Natural killer cell (primary cell): ENCODE data around the gene FAM227B. TPM values are rescaled to one million over a fixed set of nuclear protein-coding genes. Genes with fewer than 3 reads are reported as not detected.
A peak's percentile ranks its signal among the peaks of the same experiment; 100 is the strongest.
"Not testable (repeated sequence)": the region's sequence is repeated elsewhere in the genome, so short reads cannot be mapped to it uniquely, and the experiment has no call there.

Experiments used
- ATAC-seq, 3 donors: fragments of 150-1000 bp in 2 of 3; fragments of 200-7000 bp in 1 of 3; cut with Tn5 transposase; 1 replicate in 1 of 3; 2 replicates in 2 of 3; pipeline ENCODE4 v1.10.0; 2021; ENCODE audit warnings: mild to moderate bottlenecking in 2 of 3, moderate library complexity in 2 of 3
- DNase-seq, 2 donors: peaks; one replicate each; pipeline versions ENCODE4 v3.0.0 to v3.0.0-alpha.2; 2013 to 2021; ENCODE audit warnings: mixed read lengths in 1 of 2
- H3K27ac ChIP-seq: one replicate; pipeline ENCODE4 v1.5.1; 2013; ENCODE audit warnings: mild to moderate bottlenecking, low read length
- H3K27me3 ChIP-seq: one replicate; pipeline ENCODE4 v1.6.1; 2013; ENCODE audit warnings: low read length; ENCODE audit not compliant: control insufficient read depth, insufficient read depth
- H3K36me3 ChIP-seq: one replicate; pipeline ENCODE4 v1.6.1; 2013; ENCODE audit warnings: low read length; ENCODE audit not compliant: control insufficient read depth, insufficient read depth
- H3K4me1 ChIP-seq: one replicate; pipeline ENCODE4 v1.6.1; 2013; ENCODE audit warnings: low read length; ENCODE audit not compliant: control insufficient read depth, insufficient read depth
- H3K4me3 ChIP-seq: one replicate; pipeline ENCODE4 v1.5.1; 2013; ENCODE audit warnings: low read length
- H3K9me3 ChIP-seq: one replicate; pipeline ENCODE4 v1.6.1; 2013; ENCODE audit warnings: low read length; ENCODE audit not compliant: control insufficient read depth, insufficient read depth
- H3K27ac Mint-ChIP-seq, 2 donors: one replicate each; pipeline ENCODE4 v1.8.0; 2022; ENCODE audit warnings: mild to moderate bottlenecking in 2 of 2, mixed read lengths in 2 of 2, moderate library complexity in 1 of 2
- H3K27me3 Mint-ChIP-seq, 2 donors: one replicate each; pipeline ENCODE4 v1.8.0; 2022; ENCODE audit warnings: low read depth in 2 of 2, mixed read lengths in 2 of 2
- H3K36me3 Mint-ChIP-seq: one replicate; pipeline ENCODE4 v1.8.0; 2022; ENCODE audit warnings: mixed read lengths
- H3K4me1 Mint-ChIP-seq, 2 donors: one replicate each; pipeline ENCODE4 v1.8.0; 2022; ENCODE audit warnings: mixed read lengths in 2 of 2
- H3K4me3 Mint-ChIP-seq: one replicate; pipeline ENCODE4 v1.8.0; 2022; ENCODE audit warnings: mild to moderate bottlenecking, moderate library complexity, mixed read lengths
- H3K9me3 Mint-ChIP-seq, 2 donors: one replicate each; pipeline ENCODE4 v1.8.0; 2022; ENCODE audit warnings: mixed read lengths in 2 of 2
- WGBS: methylation state at CpG from one replicate; pipeline ENCODE4 v1.1.7; 2013; ENCODE audit warnings: missing lambda C conversion rate; ENCODE audit not compliant: insufficient coverage; 5-methylcytosine and 5-hydroxymethylcytosine counted together
- intact Hi-C: fragments of 100-400 bp; cut with micrococcal nuclease; formaldehyde crosslinking; loops from one replicate; pipeline ENCODE4 v1.14.2; 2022
- total RNA-seq, 4 donors: library from RNA; stranded (reverse); fragments of 120-200 nt in 1 of 4; gene quantifications; one replicate each; pipeline versions ENCODE4 v1.2.3 to v1.2.4, GENCODE V29; 2013 to 2022
- TF ChIP-seq, protein P1 (sequence below): fragments of 200-600 bp; IDR thresholded peaks from one replicate; pipeline ENCODE4 v1.8.0; 2022; ENCODE audit warnings: antibody characterized with exemption

FAM227B gene
- total RNA-seq, 3 donors from 2014 or later (not counting 1 experiment from before 2014, with no cell fraction given): 3.8 to 5.0 (median 4.9) TPM

DNA sequence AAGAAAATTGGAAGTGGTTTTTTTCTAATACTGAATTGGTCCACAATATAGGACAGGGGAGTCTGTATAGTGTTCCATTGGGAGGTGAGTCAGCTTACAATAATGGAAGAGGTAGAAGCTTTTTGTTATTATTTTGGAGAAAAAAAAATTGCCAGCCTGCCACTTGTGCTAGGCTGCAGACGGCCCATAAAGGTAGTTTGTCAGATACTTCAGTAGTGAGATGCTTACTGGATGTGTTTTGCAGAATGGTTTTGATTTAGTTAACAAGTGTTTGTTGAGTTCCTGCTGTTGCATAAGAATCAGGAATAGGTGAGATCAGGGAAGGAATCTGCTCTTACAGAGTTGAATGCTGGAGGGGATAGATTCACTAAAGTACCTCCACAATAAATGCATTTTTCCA, 1.3 kb upstream of the FAM227B start:
- Histone ChIP-seq H3K4me3 (no peak overlapping the region), H3K9me3 (peaks cover 2% of the 10 kb centered on the region), H3K36me3 (peaks cover 12% of the 10 kb centered on the region), H3K4me1 (peaks cover 6% of the 10 kb centered on the region), H3K27me3 (no peaks in the 10 kb centered on the region), H3K27ac (no peak overlapping the region)
- 76% methylated on average over 1 of the region's 1 CpG for WGBS
- TF ChIP-seq, protein P1, sequence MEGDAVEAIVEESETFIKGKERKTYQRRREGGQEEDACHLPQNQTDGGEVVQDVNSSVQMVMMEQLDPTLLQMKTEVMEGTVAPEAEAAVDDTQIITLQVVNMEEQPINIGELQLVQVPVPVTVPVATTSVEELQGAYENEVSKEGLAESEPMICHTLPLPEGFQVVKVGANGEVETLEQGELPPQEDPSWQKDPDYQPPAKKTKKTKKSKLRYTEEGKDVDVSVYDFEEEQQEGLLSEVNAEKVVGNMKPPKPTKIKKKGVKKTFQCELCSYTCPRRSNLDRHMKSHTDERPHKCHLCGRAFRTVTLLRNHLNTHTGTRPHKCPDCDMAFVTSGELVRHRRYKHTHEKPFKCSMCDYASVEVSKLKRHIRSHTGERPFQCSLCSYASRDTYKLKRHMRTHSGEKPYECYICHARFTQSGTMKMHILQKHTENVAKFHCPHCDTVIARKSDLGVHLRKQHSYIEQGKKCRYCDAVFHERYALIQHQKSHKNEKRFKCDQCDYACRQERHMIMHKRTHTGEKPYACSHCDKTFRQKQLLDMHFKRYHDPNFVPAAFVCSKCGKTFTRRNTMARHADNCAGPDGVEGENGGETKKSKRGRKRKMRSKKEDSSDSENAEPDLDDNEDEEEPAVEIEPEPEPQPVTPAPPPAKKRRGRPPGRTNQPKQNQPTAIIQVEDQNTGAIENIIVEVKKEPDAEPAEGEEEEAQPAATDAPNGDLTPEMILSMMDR: no peak
- peak overlapping the region in 1 of 2 donors; percentile 97 for H3K27ac Mint-ChIP-seq
- intact Hi-C loops: loop anchor here (2.0 to 10.0 kb wide), 5 partner anchors 465 to 747 kb away; partner anchors contain the start of genes COPS2, EID1, GABPB1 and SECISBP2L
- no peak for DNase-seq
- H3K36me3 Mint-ChIP-seq: no peaks in the 10 kb centered on the region
- ATAC-seq: no peak
- peaks cover 0 to 4% of the 10 kb centered on the region in 2 donors for H3K9me3 Mint-ChIP-seq
- H3K27me3 Mint-ChIP-seq: no peaks in the 10 kb centered on the region
- peak overlapping the region; percentile 98 for H3K4me3 Mint-ChIP-seq
- peaks cover 33 to 37% of the 10 kb centered on the region in 2 donors for H3K4me1 Mint-ChIP-seq

DNA sequence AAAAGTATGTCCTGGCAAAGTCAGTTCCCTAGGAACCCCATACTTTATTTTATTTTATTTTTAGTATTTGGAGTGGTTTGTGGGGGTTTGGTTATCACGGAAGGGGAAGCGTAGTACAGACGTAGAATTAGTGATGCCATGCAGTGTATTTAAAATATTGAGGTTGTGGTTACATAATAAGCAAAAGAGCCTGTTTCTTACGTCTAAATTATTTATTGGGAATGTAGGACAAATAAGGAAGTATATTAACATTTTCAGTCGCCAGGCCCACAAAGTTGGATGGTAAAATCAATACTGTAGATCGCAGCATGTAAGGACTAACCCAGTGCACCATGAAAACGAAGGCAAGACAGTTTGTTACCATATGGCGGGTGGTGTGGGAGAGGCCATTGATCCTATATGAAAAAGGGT, 788 bp upstream of the FAM227B start:
- intact Hi-C loops: loop anchor here (2.0 to 10.0 kb wide), 5 partner anchors 464 to 747 kb away; partner anchors contain the start of genes COPS2, EID1, GABPB1 and SECISBP2L
- H3K9me3 ChIP-seq: peaks cover 2% of the 10 kb centered on the region
- H3K4me1 ChIP-seq: peaks cover 6% of the 10 kb centered on the region
- TF ChIP-seq, protein P1: no peak
- WGBS: 16% methylated on average over 8 of the region's 8 CpGs
- DNase-seq (no peak), ATAC-seq (no peak)
- no peaks in the 10 kb centered on the region for H3K36me3 Mint-ChIP-seq
- no peaks in the 10 kb centered on the region for H3K27me3 ChIP-seq
- peak overlapping the region; percentile 96 to 97 for H3K27ac Mint-ChIP-seq
- H3K9me3 Mint-ChIP-seq: peaks cover 0 to 4% of the 10 kb centered on the region in 2 donors
- no peaks in the 10 kb centered on the region for H3K27me3 Mint-ChIP-seq
- peaks cover 33 to 37% of the 10 kb centered on the region in 2 donors for H3K4me1 Mint-ChIP-seq
- H3K4me3 Mint-ChIP-seq: peak overlapping the region; percentile 98
- H3K36me3 ChIP-seq: peaks cover 12% of the 10 kb centered on the region
- peak overlapping the region; percentile 97 for H3K4me3 ChIP-seq
- peak overlapping the region; percentile 82 for H3K27ac ChIP-seq

DNA sequence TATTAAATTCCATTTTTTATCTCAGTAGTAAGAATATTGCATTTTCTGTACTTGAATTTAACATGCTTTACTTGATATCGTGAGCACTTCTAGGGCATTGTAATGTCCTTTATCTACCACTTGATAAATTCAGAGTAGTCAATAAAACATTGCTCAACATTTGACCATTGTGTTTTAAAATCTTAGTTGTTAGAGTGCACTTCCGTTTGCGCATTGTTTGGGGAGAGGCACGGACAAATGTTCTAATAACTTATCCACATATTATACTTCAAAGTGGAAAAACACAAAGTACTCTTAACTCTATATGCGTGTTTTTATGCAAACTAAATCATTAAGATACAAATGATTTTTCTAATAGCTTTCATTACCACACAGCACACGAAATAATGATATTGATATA, 419 bp downstream of the FAM227B start:
- intact Hi-C loops: loop anchor here (2.0 to 10.0 kb wide), 5 partner anchors 463 to 745 kb away; partner anchors contain the start of genes COPS2, EID1, GABPB1 and SECISBP2L
- Histone ChIP-seq H3K4me3 (peak overlapping the region; percentile 97), H3K36me3 (peaks cover 4% of the 10 kb centered on the region), H3K9me3 (peaks cover 3% of the 10 kb centered on the region), H3K27ac (peak overlapping the region; percentile 82), H3K4me1 (peaks cover 6% of the 10 kb centered on the region), H3K27me3 (no peaks in the 10 kb centered on the region)
- ATAC-seq (no peak), DNase-seq (peak in 1 of 2 donors; percentile 51)
- Mint-ChIP-seq H3K9me3 (peaks cover 0 to 2% of the 10 kb centered on the region in 2 donors), H3K4me1 (peaks cover 33 to 37% of the 10 kb centered on the region in 2 donors), H3K27me3 (no peaks in the 10 kb centered on the region), H3K36me3 (no peaks in the 10 kb centered on the region), H3K4me3 (peak overlapping the region; percentile 98), H3K27ac (peak overlapping the region; percentile 96 to 97)
- WGBS: 7% methylated on average over 6 of the region's 6 CpGs
- TF ChIP-seq, protein P1: no peak

DNA sequence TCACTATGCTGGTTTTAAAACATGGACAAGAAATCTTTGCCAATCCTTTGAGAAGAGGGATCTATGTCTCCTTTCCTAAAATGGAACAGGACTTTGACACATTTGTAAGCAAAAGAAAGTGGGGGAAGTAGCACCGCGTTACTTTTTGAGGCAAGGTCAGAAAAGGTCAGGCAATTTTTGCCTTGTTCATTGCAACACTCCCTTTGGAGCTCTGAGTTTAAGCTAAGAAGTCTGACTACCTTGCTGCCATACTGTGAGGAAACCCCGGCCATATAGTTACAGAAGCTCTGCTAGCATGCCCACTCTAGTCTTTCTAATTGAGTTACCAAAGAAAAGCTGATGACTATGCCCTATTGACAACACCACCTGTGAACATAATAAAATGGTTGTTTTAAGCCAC, 1.4 kb downstream of the FAM227B start:
- no peak for DNase-seq
- peaks cover 2 to 5% of the 10 kb centered on the region in 2 donors for H3K9me3 Mint-ChIP-seq
- H3K4me3 ChIP-seq: no peak overlapping the region

DNA sequence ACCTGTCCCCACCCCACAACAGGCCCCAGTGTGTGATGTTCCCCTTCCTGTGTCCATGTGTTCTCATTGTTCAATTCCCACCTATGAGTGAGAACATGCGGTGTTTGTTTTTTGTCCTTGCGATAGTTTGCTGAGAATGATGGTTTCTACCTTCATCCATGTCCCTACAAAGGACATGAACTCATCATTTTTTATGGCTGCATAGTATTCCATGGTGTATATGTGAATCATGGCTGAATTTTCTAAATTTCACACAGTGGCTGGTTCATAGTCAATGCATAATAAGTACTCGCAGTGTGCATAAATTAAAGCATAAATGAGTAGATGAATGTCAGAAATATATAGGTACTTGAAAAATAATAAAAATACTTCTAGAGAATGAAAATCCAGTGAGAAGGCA, 8.4 kb downstream of the FAM227B start:
- H3K36me3 Mint-ChIP-seq, intact Hi-C loops, H3K9me3 ChIP-seq, H3K4me1 ChIP-seq, DNase-seq, H3K4me1 Mint-ChIP-seq, H3K4me3 Mint-ChIP-seq, H3K27me3 Mint-ChIP-seq, H3K36me3 ChIP-seq, H3K4me3 ChIP-seq, ATAC-seq, H3K27ac ChIP-seq, H3K27me3 ChIP-seq, H3K9me3 Mint-ChIP-seq, H3K27ac Mint-ChIP-seq: not testable (repeated sequence)
- no CpG with 5 or more reads among the region's 3 CpGs for WGBS

More for the DNA sequence above, 1.4 kb downstream of the FAM227B start:
- Histone ChIP-seq H3K9me3 (peaks cover 9% of the 10 kb centered on the region), H3K4me1 (peaks cover 6% of the 10 kb centered on the region), H3K36me3 (no peaks in the 10 kb centered on the region), H3K27ac (no peak overlapping the region), H3K27me3 (no peaks in the 10 kb centered on the region)
- intact Hi-C loops: no loop called here
- peaks cover 8% of the 10 kb centered on the region for H3K36me3 Mint-ChIP-seq
- no peak overlapping the region for H3K4me3 Mint-ChIP-seq
- peaks cover 33 to 37% of the 10 kb centered on the region in 2 donors for H3K4me1 Mint-ChIP-seq
- H3K27me3 Mint-ChIP-seq: no peaks in the 10 kb centered on the region
- peak overlapping the region; percentile 53 to 97 for H3K27ac Mint-ChIP-seq
- no peak for ATAC-seq
- TF ChIP-seq, protein P1: no peak
- WGBS: 83% methylated on average over 3 of the region's 3 CpGs
